ENCODE data around the gene PIGH. TPM values are rescaled to one million over a fixed set of nuclear protein-coding genes. Genes with fewer than 3 reads are reported as not detected.

Gene PIGH
- total RNA-seq, 1 donor from 2014 or later, result 24.3 TPM

- H3K9me3 Mint-ChIP-seq (ENCODE audit: unreplicated experiment), result peaks cover 2% of the 10 kb centered on the region
- no peaks in the 10 kb centered on the region for H3K36me3 Mint-ChIP-seq (ENCODE audit: unreplicated experiment)
- no peak overlapping the region for H3K4me3 Mint-ChIP-seq (ENCODE audit: unreplicated experiment)
- H3K27ac Mint-ChIP-seq (ENCODE audit: unreplicated experiment), result no peak overlapping the region
- DNase-seq, result peak; percentile 47
- peaks cover 1% of the 10 kb centered on the region for H3K4me1 Mint-ChIP-seq (ENCODE audit: low read depth, unreplicated experiment)
- H3K27me3 Mint-ChIP-seq (ENCODE audit: unreplicated experiment), result no peaks in the 10 kb centered on the region
- TF ChIP-seq, protein P1, sequence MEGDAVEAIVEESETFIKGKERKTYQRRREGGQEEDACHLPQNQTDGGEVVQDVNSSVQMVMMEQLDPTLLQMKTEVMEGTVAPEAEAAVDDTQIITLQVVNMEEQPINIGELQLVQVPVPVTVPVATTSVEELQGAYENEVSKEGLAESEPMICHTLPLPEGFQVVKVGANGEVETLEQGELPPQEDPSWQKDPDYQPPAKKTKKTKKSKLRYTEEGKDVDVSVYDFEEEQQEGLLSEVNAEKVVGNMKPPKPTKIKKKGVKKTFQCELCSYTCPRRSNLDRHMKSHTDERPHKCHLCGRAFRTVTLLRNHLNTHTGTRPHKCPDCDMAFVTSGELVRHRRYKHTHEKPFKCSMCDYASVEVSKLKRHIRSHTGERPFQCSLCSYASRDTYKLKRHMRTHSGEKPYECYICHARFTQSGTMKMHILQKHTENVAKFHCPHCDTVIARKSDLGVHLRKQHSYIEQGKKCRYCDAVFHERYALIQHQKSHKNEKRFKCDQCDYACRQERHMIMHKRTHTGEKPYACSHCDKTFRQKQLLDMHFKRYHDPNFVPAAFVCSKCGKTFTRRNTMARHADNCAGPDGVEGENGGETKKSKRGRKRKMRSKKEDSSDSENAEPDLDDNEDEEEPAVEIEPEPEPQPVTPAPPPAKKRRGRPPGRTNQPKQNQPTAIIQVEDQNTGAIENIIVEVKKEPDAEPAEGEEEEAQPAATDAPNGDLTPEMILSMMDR (IDR thresholded peaks at IDR 0.05; ENCODE audit: partially characterized antibody, unreplicated experiment), result peak; percentile 67
These were observed 16.1 kb downstream of the PIGH start for GRCh38 chr14:67583711-67584644.

- DNase-seq, result no peak
- H3K27ac Mint-ChIP-seq (ENCODE audit: unreplicated experiment), result no peak overlapping the region
- peaks cover 2% of the 10 kb centered on the region for H3K9me3 Mint-ChIP-seq (ENCODE audit: unreplicated experiment)
- no peaks in the 10 kb centered on the region for H3K27me3 Mint-ChIP-seq (ENCODE audit: unreplicated experiment)
- H3K4me1 Mint-ChIP-seq (ENCODE audit: low read depth, unreplicated experiment), result peaks cover 1% of the 10 kb centered on the region
- no peak overlapping the region for H3K4me3 Mint-ChIP-seq (ENCODE audit: unreplicated experiment)
- H3K36me3 Mint-ChIP-seq (ENCODE audit: unreplicated experiment), result no peaks in the 10 kb centered on the region
- TF ChIP-seq, protein P1 (IDR thresholded peaks at IDR 0.05; ENCODE audit: partially characterized antibody, unreplicated experiment), result no peak
These were observed 18.0 kb downstream of the PIGH start for GRCh38 chr14:67582061-67582460.

- Mint-ChIP-seq H3K27me3 (ENCODE audit: unreplicated experiment) (no peaks in the 10 kb centered on the region), H3K36me3 (ENCODE audit: unreplicated experiment) (no peaks in the 10 kb centered on the region), H3K27ac (ENCODE audit: unreplicated experiment) (no peak overlapping the region), H3K9me3 (ENCODE audit: unreplicated experiment) (peaks cover 2% of the 10 kb centered on the region), H3K4me3 (ENCODE audit: unreplicated experiment) (no peak overlapping the region), H3K4me1 (ENCODE audit: low read depth, unreplicated experiment) (peaks cover 1% of the 10 kb centered on the region)
- TF ChIP-seq, protein P1 (IDR thresholded peaks at IDR 0.05; ENCODE audit: partially characterized antibody, unreplicated experiment), result no peak
- no peak for DNase-seq
These were observed 18.4 kb downstream of the PIGH start for GRCh38 chr14:67581643-67582042.

- TF ChIP-seq, protein P1 (IDR thresholded peaks at IDR 0.05; ENCODE audit: partially characterized antibody, unreplicated experiment), result no peak
- Mint-ChIP-seq H3K27me3 (ENCODE audit: unreplicated experiment) (no peaks in the 10 kb centered on the region), H3K4me1 (ENCODE audit: low read depth, unreplicated experiment) (peaks cover 1% of the 10 kb centered on the region), H3K4me3 (ENCODE audit: unreplicated experiment) (no peak overlapping the region), H3K9me3 (ENCODE audit: unreplicated experiment) (peaks cover 2% of the 10 kb centered on the region), H3K36me3 (ENCODE audit: unreplicated experiment) (no peaks in the 10 kb centered on the region), H3K27ac (ENCODE audit: unreplicated experiment) (no peak overlapping the region)
- no peak for DNase-seq
These were observed 19.5 kb downstream of the PIGH start for GRCh38 chr14:67580336-67581171.

All from glutamatergic neuron (in vitro differentiated cells).